Fibroblast of lung (primary cell): ENCODE results near the gene PHOSPHO2. TPM values are rescaled to one million over a fixed set of nuclear protein-coding genes. Genes with fewer than 3 reads are reported as not detected.
A peak's percentile ranks its signal among the peaks of the same experiment; 100 is the strongest.

Experiments
- DNase-seq, 2 donors: peaks; one replicate each; pipeline versions ENCODE4 v3.0.0 to v3.0.0-alpha.2; 2010; ENCODE audit warnings: low read depth in 2 of 2
- H2AFZ ChIP-seq: 2 replicates; pipeline ENCODE4 v1.5.1; 2012; ENCODE audit warnings: low read length, control low read depth, inconsistent platforms
- H3K27ac ChIP-seq: 2 replicates; pipeline ENCODE4 v1.5.1; 2011; ENCODE audit warnings: low read length, control low read depth; ENCODE audit not compliant: insufficient read depth
- H3K27me3 ChIP-seq: 2 replicates; pipeline ENCODE4 v1.5.1; 2011; ENCODE audit warnings: mild to moderate bottlenecking, low read length; ENCODE audit not compliant: control insufficient read depth, insufficient read depth
- H3K36me3 ChIP-seq: 2 replicates; pipeline ENCODE4 v1.5.1; 2011; ENCODE audit warnings: low read length; ENCODE audit not compliant: control insufficient read depth, insufficient read depth
- H3K4me1 ChIP-seq: 2 replicates; pipeline ENCODE4 v1.5.1; 2011; ENCODE audit warnings: low read length; ENCODE audit not compliant: control insufficient read depth, insufficient read depth; ENCODE audit errors: extremely low read depth
- H3K4me2 ChIP-seq: 2 replicates; pipeline ENCODE4 v1.5.1; 2011; ENCODE audit warnings: low read length, control low read depth; ENCODE audit not compliant: insufficient read depth; ENCODE audit errors: extremely low read depth
- H3K4me3 ChIP-seq, 4 experiments: fragments of 200-600 bp in 1 of 4; sonication (generic) in 1 of 4; replicated peaks in 1 of 4; 2 replicates each; pipeline ENCODE4 v1.5.1; 2011 to 2016; ENCODE audit warnings: low read length in 4 of 4, low read depth in 3 of 4, mild to moderate bottlenecking in 3 of 4, control low read depth in 2 of 4, inconsistent platforms in 1 of 4, mixed read lengths in 1 of 4; ENCODE audit not compliant: insufficient read depth in 1 of 4; ENCODE audit errors: control extremely low read depth in 1 of 4
- H3K79me2 ChIP-seq: 2 replicates; pipeline ENCODE4 v1.5.1; 2012; ENCODE audit warnings: mild to moderate bottlenecking, low read length, inconsistent platforms; ENCODE audit not compliant: control insufficient read depth, insufficient read depth
- H3K9ac ChIP-seq: 2 replicates; pipeline ENCODE4 v1.5.1; 2011; ENCODE audit warnings: mild to moderate bottlenecking, low read length, control low read depth; ENCODE audit not compliant: insufficient read depth
- H3K9me3 ChIP-seq: 2 replicates; pipeline ENCODE4 v1.5.1; 2012; ENCODE audit warnings: low read depth, low read length; ENCODE audit not compliant: control insufficient read depth, insufficient read depth
- H4K20me1 ChIP-seq: 2 replicates; pipeline ENCODE4 v1.5.1; 2011; ENCODE audit warnings: low read length; ENCODE audit not compliant: control insufficient read depth, insufficient read depth; ENCODE audit errors: extremely low read depth
- EZH2 ChIP-seq: IDR thresholded peaks from 2 replicates; pipeline ENCODE4 v1.5.1; 2012; ENCODE audit warnings: low read length, control low read depth, mild to moderate bottlenecking; ENCODE audit errors: missing control alignments
- polyA plus RNA-seq, 2 donors: library from polyadenylated mRNA; depleted of rRNA in 1 of 2; stranded (reverse) in 1 of 2; unstranded in 1 of 2; fragments of >200 nt; gene quantifications; 2 replicates each; pipeline ENCODE4 v1.2.1, GENCODE V29; 2011 to 2012; ENCODE audit warnings: missing spikeins in 1 of 2
- total RNA-seq: library from RNA; depleted of rRNA; stranded (reverse); fragments of >200 nt; gene quantifications from 2 replicates; pipeline ENCODE4 v1.2.1, GENCODE V29; 2014
- TF ChIP-seq, protein P1 (sequence below), 2 donors: IDR thresholded peaks in 1 of 2; conservative IDR thresholded peaks in 1 of 2; 1 replicate in 1 of 2; 2 replicates in 1 of 2; pipeline ENCODE4 v1.5.1; 2011 to 2012; ENCODE audit warnings: low read length in 2 of 2, control low read depth in 1 of 2, inconsistent platforms in 1 of 2, low read depth in 1 of 2, mild to moderate bottlenecking in 1 of 2

The PHOSPHO2 gene
- total and polyA plus RNA-seq, 2 donors (not counting 1 experiment from before 2014, with no cell fraction given) = 2.8 to 5.4 TPM

DNA sequence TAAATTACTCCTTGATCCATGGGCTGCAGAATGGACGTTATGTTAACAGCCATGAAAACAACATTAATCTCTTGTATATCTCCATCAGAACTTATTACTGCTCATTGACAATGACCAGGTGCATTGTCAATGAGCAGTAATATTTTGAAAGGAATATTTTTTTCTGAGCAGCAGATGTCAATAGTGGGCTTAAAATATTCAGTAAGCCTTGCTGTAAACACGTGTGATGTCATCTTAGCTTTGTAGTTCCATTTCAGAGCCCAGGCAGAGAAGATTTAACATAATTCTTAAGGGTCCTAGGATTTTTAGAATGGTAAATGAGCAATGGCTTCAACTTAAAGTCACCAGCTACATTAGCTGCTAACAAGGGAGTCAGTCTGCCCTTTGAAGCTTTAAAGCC, 26.7 kb upstream of the PHOSPHO2 start:
- H3K27me3 ChIP-seq = no peaks in the 10 kb centered on the region
- no peaks in the 10 kb centered on the region for H3K79me2 ChIP-seq
- H3K4me1 ChIP-seq = no peaks in the 10 kb centered on the region
- no peak overlapping the region for H3K9ac ChIP-seq
- H3K36me3 ChIP-seq = no peaks in the 10 kb centered on the region
- no peak overlapping the region for H3K4me2 ChIP-seq
- H4K20me1 ChIP-seq = no peaks in the 10 kb centered on the region
- no peak overlapping the region for H3K4me3 ChIP-seq
- DNase-seq = no peak
- no peaks in the 10 kb centered on the region for H3K9me3 ChIP-seq
- H3K27ac ChIP-seq = no peak overlapping the region
- TF ChIP-seq EZH2 = no peak
- TF ChIP-seq, protein P1, sequence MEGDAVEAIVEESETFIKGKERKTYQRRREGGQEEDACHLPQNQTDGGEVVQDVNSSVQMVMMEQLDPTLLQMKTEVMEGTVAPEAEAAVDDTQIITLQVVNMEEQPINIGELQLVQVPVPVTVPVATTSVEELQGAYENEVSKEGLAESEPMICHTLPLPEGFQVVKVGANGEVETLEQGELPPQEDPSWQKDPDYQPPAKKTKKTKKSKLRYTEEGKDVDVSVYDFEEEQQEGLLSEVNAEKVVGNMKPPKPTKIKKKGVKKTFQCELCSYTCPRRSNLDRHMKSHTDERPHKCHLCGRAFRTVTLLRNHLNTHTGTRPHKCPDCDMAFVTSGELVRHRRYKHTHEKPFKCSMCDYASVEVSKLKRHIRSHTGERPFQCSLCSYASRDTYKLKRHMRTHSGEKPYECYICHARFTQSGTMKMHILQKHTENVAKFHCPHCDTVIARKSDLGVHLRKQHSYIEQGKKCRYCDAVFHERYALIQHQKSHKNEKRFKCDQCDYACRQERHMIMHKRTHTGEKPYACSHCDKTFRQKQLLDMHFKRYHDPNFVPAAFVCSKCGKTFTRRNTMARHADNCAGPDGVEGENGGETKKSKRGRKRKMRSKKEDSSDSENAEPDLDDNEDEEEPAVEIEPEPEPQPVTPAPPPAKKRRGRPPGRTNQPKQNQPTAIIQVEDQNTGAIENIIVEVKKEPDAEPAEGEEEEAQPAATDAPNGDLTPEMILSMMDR (conservative IDR thresholded peaks at IDR 0.05 in 1 of 2, IDR thresholded peaks at IDR 0.05 in 1 of 2; ENCODE audit: low read depth in 1 of 2, low read length in 2 of 2) = no peak
- H2AFZ ChIP-seq = no peak overlapping the region

DNA sequence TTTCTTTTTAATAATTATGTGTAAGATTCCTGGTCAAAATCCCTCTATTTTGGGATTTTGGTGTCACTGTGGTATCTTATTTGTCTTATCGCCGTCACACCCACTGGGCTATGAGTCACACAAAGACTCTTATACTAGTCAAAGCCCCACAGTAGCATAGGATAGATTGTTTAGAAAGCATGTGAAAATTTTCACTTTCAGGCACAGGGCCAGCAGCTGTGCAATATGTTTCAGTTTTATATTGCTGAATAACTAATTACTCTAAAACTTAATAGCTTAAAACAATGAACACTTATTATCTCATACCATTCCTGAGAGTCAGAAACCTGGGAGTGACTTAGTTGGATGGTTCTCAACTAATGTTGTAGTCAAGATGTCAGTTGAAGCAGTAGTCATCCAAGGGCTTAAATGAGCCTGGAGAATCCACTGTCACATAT, 24.0 kb upstream of the PHOSPHO2 start:
- Histone ChIP-seq H4K20me1 (no peaks in the 10 kb centered on the region), H3K9ac (no peak overlapping the region), H3K4me3 (no peak overlapping the region), H3K27me3 (no peaks in the 10 kb centered on the region), H3K27ac (no peak overlapping the region), H3K4me1 (no peaks in the 10 kb centered on the region), H3K79me2 (no peaks in the 10 kb centered on the region), H3K4me2 (no peak overlapping the region), H3K36me3 (no peaks in the 10 kb centered on the region), H3K9me3 (no peaks in the 10 kb centered on the region), H2AFZ (no peak overlapping the region)
- DNase-seq = peak; percentile 8 to 64
- TF ChIP-seq EZH2 = no peak
- TF ChIP-seq, protein P1 (conservative IDR thresholded peaks at IDR 0.05 in 1 of 2, IDR thresholded peaks at IDR 0.05 in 1 of 2; ENCODE audit: low read depth in 1 of 2, low read length in 2 of 2) = no peak

DNA sequence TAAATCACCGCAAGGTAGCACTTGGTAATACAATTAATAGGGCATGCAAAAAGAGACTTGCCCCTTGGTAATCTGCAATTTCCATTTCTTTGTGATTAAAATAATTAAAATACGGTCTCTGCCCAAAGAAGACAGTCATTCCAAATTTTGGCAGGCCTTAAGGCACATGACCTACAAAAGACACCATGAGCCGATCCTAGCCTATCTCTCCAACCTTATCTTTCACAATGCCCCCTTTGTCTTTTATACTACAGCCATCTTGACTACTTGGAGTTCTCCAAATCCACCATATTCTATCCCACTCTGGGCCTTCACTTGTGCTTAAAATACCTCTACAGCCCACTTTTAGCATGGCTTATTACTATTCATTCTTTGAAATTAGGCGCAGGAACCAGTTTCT, 23.3 kb upstream of the PHOSPHO2 start:
- Histone ChIP-seq H4K20me1 (no peaks in the 10 kb centered on the region), H3K27ac (no peak overlapping the region), H3K4me1 (no peaks in the 10 kb centered on the region), H3K79me2 (no peaks in the 10 kb centered on the region), H3K36me3 (no peaks in the 10 kb centered on the region), H3K4me2 (no peak overlapping the region), H3K27me3 (no peaks in the 10 kb centered on the region), H2AFZ (no peak overlapping the region), H3K9me3 (no peaks in the 10 kb centered on the region), H3K4me3 (no peak overlapping the region), H3K9ac (no peak overlapping the region)
- no peak for DNase-seq
- no peak for TF ChIP-seq EZH2
- TF ChIP-seq, protein P1 (conservative IDR thresholded peaks at IDR 0.05 in 1 of 2, IDR thresholded peaks at IDR 0.05 in 1 of 2; ENCODE audit: low read depth in 1 of 2, low read length in 2 of 2) = no peak
